Skeletal muscle satellite cell (primary cell): ENCODE data around the gene ENDOU.

Experiments
- H3K27me3 ChIP-seq: 2 replicates; pipeline ENCODE4 v1.7.0; 2013; ENCODE audit warnings: low read length; ENCODE audit not compliant: control insufficient read depth, insufficient read depth
- H3K36me3 ChIP-seq: 2 replicates; pipeline ENCODE4 v1.7.0; 2013; ENCODE audit warnings: mild to moderate bottlenecking, control low read depth, low read length; ENCODE audit not compliant: insufficient read depth
- H3K4me1 ChIP-seq: 2 replicates; pipeline ENCODE4 v1.7.0; 2013; ENCODE audit warnings: low read length; ENCODE audit not compliant: control insufficient read depth, insufficient read depth
- H3K4me2 ChIP-seq: 2 replicates; pipeline ENCODE4 v1.7.0; 2013; ENCODE audit warnings: mild to moderate bottlenecking, low read length
- H3K4me3 ChIP-seq: 2 replicates; pipeline ENCODE4 v1.7.0; 2013; ENCODE audit warnings: low read length
- H3K9ac ChIP-seq: 2 replicates; pipeline ENCODE4 v1.7.0; 2013; ENCODE audit warnings: mild to moderate bottlenecking, low read depth, low read length, moderate library complexity
- H3K9me3 ChIP-seq: replicated peaks from 2 replicates; pipeline ENCODE4 v1.7.0; 2013; ENCODE audit warnings: mild to moderate bottlenecking, control low read depth, low read length

Gene ENDOU

DNA sequence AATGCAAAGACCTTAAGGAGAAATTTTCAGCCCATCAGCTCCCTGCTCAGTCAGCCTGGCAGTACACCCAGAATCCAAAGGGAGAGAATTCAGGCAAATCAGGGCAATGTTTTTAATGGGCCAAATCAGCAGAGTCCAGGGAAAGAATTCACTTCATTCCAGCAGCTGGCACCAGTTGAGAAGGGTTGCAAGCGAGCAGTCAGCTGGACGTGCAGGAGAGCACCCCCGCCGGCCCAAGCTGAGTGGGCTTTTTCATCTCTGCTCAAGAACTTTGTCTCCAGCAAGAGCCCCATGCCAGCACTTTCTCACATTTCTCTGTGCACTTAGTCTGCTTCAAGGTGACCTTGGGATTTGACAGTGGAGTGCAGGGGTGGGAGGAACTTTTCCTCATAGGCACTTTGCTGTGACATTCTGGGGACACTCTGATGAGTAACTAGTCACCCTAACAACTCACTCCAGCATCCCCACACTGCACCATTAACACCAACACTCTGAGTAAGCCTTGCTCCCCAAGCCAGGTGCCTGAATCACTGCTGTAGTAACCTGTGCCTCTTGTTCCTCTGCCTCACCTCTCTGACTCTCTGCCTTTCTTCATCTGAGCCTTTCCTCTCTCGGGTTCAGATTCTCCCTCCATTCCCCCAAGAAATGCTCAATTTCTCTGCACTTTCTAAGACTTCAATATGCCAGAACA lies 2.2 kb downstream of the ENDOU start:
- peaks cover 11% of the 10 kb centered on the region for H3K4me1 ChIP-seq
- no peaks in the 10 kb centered on the region for H3K36me3 ChIP-seq
- H3K27me3 ChIP-seq: no peaks in the 10 kb centered on the region
- H3K4me2 ChIP-seq: no peak overlapping the region
- H3K9me3 ChIP-seq: no peaks in the 10 kb centered on the region
- H3K9ac ChIP-seq: no peak overlapping the region
- no peak overlapping the region for H3K4me3 ChIP-seq

- Histone ChIP-seq H3K9me3 (no peaks in the 10 kb centered on the region), H3K4me3 (no peak overlapping the region), H3K36me3 (no peaks in the 10 kb centered on the region), H3K4me2 (no peak overlapping the region), H3K4me1 (peaks cover 18% of the 10 kb centered on the region), H3K9ac (no peak overlapping the region), H3K27me3 (no peaks in the 10 kb centered on the region)
Measured at GRCh38 chr12:47722136-47722834, 3.0 kb downstream of the ENDOU start.

- H3K27me3 ChIP-seq: no peaks in the 10 kb centered on the region
- H3K9me3 ChIP-seq: no peaks in the 10 kb centered on the region
- no peaks in the 10 kb centered on the region for H3K36me3 ChIP-seq
- peaks cover 20% of the 10 kb centered on the region for H3K4me1 ChIP-seq
- no peak overlapping the region for H3K4me3 ChIP-seq
- no peak overlapping the region for H3K9ac ChIP-seq
- H3K4me2 ChIP-seq: no peak overlapping the region
Measured at GRCh38 chr12:47721431-47721973, 3.8 kb downstream of the ENDOU start.

- Histone ChIP-seq H3K9me3 (no peaks in the 10 kb centered on the region), H3K4me3 (no peak overlapping the region), H3K9ac (no peak overlapping the region), H3K4me2 (no peak overlapping the region), H3K4me1 (peaks cover 14% of the 10 kb centered on the region), H3K27me3 (no peaks in the 10 kb centered on the region), H3K36me3 (no peaks in the 10 kb centered on the region)
Measured at GRCh38 chr12:47718531-47718930, 6.8 kb downstream of the ENDOU start.

GRCh38 chr12:47717443-47718193 lies 7.7 kb downstream of the ENDOU start:
- Histone ChIP-seq H3K4me1 (peaks cover 14% of the 10 kb centered on the region), H3K4me3 (no peak overlapping the region), H3K27me3 (no peaks in the 10 kb centered on the region), H3K4me2 (peak overlapping the region; percentile 41), H3K36me3 (no peaks in the 10 kb centered on the region), H3K9me3 (no peaks in the 10 kb centered on the region), H3K9ac (peak overlapping the region; percentile 74)

- no peaks in the 10 kb centered on the region for H3K36me3 ChIP-seq
- peaks cover 14% of the 10 kb centered on the region for H3K4me1 ChIP-seq
- no peak overlapping the region for H3K4me3 ChIP-seq
- H3K9ac ChIP-seq: no peak overlapping the region
- no peaks in the 10 kb centered on the region for H3K9me3 ChIP-seq
- no peaks in the 10 kb centered on the region for H3K27me3 ChIP-seq
- peak overlapping the region; percentile 41 for H3K4me2 ChIP-seq
Measured at GRCh38 chr12:47717046-47717442, 8.2 kb downstream of the ENDOU start.

- H3K4me3 ChIP-seq: no peak overlapping the region
- no peaks in the 10 kb centered on the region for H3K27me3 ChIP-seq
- no peaks in the 10 kb centered on the region for H3K9me3 ChIP-seq
- no peak overlapping the region for H3K9ac ChIP-seq
- H3K4me2 ChIP-seq: peak overlapping the region; percentile 51
- peaks cover 14% of the 10 kb centered on the region for H3K4me1 ChIP-seq
- no peaks in the 10 kb centered on the region for H3K36me3 ChIP-seq
Measured at GRCh38 chr12:47715877-47716548, 9.3 kb downstream of the ENDOU start.

- no peak overlapping the region for H3K4me3 ChIP-seq
- H3K36me3 ChIP-seq: no peaks in the 10 kb centered on the region
- H3K4me1 ChIP-seq: peaks cover 14% of the 10 kb centered on the region
- H3K9me3 ChIP-seq: no peaks in the 10 kb centered on the region
- no peak overlapping the region for H3K9ac ChIP-seq
- H3K4me2 ChIP-seq: peak overlapping the region; percentile 51
- no peaks in the 10 kb centered on the region for H3K27me3 ChIP-seq
Measured at GRCh38 chr12:47715393-47715876, 9.9 kb downstream of the ENDOU start.

DNA sequence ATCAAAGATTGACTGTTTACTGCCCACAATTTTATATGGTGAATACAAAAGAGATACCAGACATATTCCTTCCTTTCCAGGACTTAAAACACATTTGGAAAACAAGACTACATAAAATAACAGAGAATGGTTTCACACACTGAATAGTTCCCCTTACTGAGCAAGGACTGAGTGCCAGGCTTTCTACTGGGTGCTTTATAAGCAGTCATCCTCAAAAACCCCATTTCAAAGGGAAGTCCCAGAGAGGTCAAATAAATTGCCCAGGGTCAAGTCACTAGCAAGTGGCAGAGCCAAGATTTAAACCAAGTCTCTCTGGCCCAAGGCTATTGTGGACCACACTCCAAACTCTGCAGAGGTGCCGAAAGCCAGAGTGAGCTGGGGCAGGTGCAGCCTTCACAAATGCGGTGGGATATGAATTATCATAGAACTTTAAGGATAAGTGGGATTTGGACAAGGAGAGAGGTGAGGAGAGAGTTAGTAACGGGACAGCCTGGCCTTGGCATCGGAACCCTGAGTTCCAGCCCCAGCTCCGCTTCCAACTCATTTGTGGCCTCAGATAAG lies 10.4 kb downstream of the ENDOU start:
- Histone ChIP-seq H3K9ac (no peak overlapping the region), H3K4me2 (no peak overlapping the region), H3K4me3 (no peak overlapping the region), H3K9me3 (no peaks in the 10 kb centered on the region), H3K36me3 (no peaks in the 10 kb centered on the region), H3K4me1 (peaks cover 14% of the 10 kb centered on the region), H3K27me3 (no peaks in the 10 kb centered on the region)

GRCh38 chr12:47712171-47712570 lies 13.1 kb downstream of the ENDOU start:
- Histone ChIP-seq H3K9ac (no peak overlapping the region), H3K4me3 (no peak overlapping the region), H3K36me3 (no peaks in the 10 kb centered on the region), H3K27me3 (no peaks in the 10 kb centered on the region), H3K4me1 (peaks cover 6% of the 10 kb centered on the region), H3K9me3 (no peaks in the 10 kb centered on the region), H3K4me2 (no peak overlapping the region)

DNA sequence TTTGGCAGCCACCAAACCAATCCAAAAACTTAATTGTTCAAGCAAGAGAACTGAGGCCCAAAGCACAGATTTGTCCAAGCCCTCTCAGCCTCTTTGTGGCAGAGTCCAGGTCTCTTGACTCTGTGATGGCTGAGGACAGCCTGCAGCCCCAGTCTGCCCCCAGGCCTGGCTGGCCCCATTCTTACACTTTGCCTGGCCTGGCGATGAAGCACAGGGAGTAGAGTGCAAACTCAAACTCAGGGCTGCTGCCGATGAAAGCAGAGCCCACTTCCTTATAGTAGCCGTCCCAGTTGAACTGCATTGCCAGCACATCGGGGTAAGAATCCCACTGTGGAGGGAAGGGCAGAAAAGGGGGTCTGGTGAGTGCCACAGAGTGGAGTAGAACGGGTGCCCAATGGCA lies 13.8 kb downstream of the ENDOU start:
- Histone ChIP-seq H3K9me3 (no peaks in the 10 kb centered on the region), H3K4me3 (no peak overlapping the region), H3K4me2 (no peak overlapping the region), H3K4me1 (peaks cover 9% of the 10 kb centered on the region), H3K9ac (no peak overlapping the region), H3K36me3 (no peaks in the 10 kb centered on the region), H3K27me3 (no peaks in the 10 kb centered on the region)
